ENCODE results near the gene SH3BP5.

Gene SH3BP5

GRCh38 chr3:15298504-15298903, 33.9 kb downstream of the SH3BP5 start:
- DNase-seq (ENCODE audit: low read depth in 2 of 2) = no peak

GRCh38 chr3:15297608-15298350, 34.6 kb downstream of the SH3BP5 start:
- no peak for DNase-seq (ENCODE audit: low read depth in 2 of 2)

GRCh38 chr3:15295506-15295905, 36.9 kb downstream of the SH3BP5 start:
- no peak for DNase-seq (ENCODE audit: low read depth in 2 of 2)

GRCh38 chr3:15294929-15295328, 37.5 kb downstream of the SH3BP5 start:
- no peak for DNase-seq (ENCODE audit: low read depth in 2 of 2)

- DNase-seq (ENCODE audit: low read depth in 2 of 2) = no peak
Measured at GRCh38 chr3:15292765-15293522, 39.4 kb downstream of the SH3BP5 start.

- DNase-seq (ENCODE audit: low read depth in 2 of 2) = peak; percentile 52 to 54
Measured at GRCh38 chr3:15291589-15292541, 40.5 kb downstream of the SH3BP5 start.

GRCh38 chr3:15290736-15291135, 41.6 kb downstream of the SH3BP5 start:
- no peak for DNase-seq (ENCODE audit: low read depth in 2 of 2)

- no peak for DNase-seq (ENCODE audit: low read depth in 2 of 2)
Measured at GRCh38 chr3:15289661-15290060, 42.7 kb downstream of the SH3BP5 start.

- DNase-seq (ENCODE audit: low read depth in 2 of 2) = no peak
Measured at GRCh38 chr3:15288331-15289035, 43.9 kb downstream of the SH3BP5 start.

GRCh38 chr3:15287565-15288330, 44.6 kb downstream of the SH3BP5 start:
- DNase-seq (ENCODE audit: low read depth in 2 of 2) = no peak

- no peak for DNase-seq (ENCODE audit: low read depth in 2 of 2)
Measured at GRCh38 chr3:15286022-15286421, 46.4 kb downstream of the SH3BP5 start.

- no peak for DNase-seq (ENCODE audit: low read depth in 2 of 2)
Measured at GRCh38 chr3:15284121-15284889, 48.1 kb downstream of the SH3BP5 start.

GRCh38 chr3:15283702-15284101, 48.7 kb downstream of the SH3BP5 start:
- no peak for DNase-seq (ENCODE audit: low read depth in 2 of 2)

- no peak for DNase-seq (ENCODE audit: low read depth in 2 of 2)
Measured at GRCh38 chr3:15281817-15282216, 50.6 kb downstream of the SH3BP5 start.

GRCh38 chr3:15280853-15281532, 51.4 kb downstream of the SH3BP5 start:
- no peak for DNase-seq (ENCODE audit: low read depth in 2 of 2)

GRCh38 chr3:15279671-15280402, 52.5 kb downstream of the SH3BP5 start:
- DNase-seq (ENCODE audit: low read depth in 2 of 2) = no peak

- DNase-seq (ENCODE audit: low read depth in 2 of 2) = no peak
Measured at GRCh38 chr3:15279205-15279604, 53.2 kb downstream of the SH3BP5 start.

GRCh38 chr3:15277861-15278500, 54.4 kb downstream of the SH3BP5 start:
- no peak for DNase-seq (ENCODE audit: low read depth in 2 of 2)

Data from stimulated activated CD8-positive, alpha-beta memory T cell treated with anti-CD3 and anti-CD28 coated beads, Interleukin-7, amount 100 ng/mL, for 4 hours (primary cell).